GM21786 (cell line): Measurements from ENCODE around the gene TBC1D14.

Experiments
- ATAC-seq: cut with Tn5 transposase; IDR thresholded peaks from one replicate; pipeline ENCODE4 v1.9.1; 2021; ENCODE audit not compliant: unreplicated experiment

TBC1D14 gene

GRCh38 chr4:6909113-6909969 lies at the start of gene TBC1D14:
TBC1D14 (plus strand) TSS chr4:6909826; CDS start chr4:6923390, 13,564 bp downstream.
- peak; percentile 85 for ATAC-seq

GRCh38 chr4:6868386-6868785 lies 41.2 kb upstream of the TBC1D14 start:
- ATAC-seq = no peak

- ATAC-seq = no peak
These were observed 39.7 kb upstream of the TBC1D14 start for GRCh38 chr4:6869944-6870343.

GRCh38 chr4:6873291-6873690 lies 36.3 kb upstream of the TBC1D14 start:
- ATAC-seq = no peak

- no peak for ATAC-seq
These were observed 35.7 kb upstream of the TBC1D14 start for GRCh38 chr4:6873792-6874461.

- no peak for ATAC-seq
These were observed 34.6 kb upstream of the TBC1D14 start for GRCh38 chr4:6874981-6875380.

- no peak for ATAC-seq
These were observed 34.2 kb upstream of the TBC1D14 start for GRCh38 chr4:6875431-6875831.

GRCh38 chr4:6876440-6876839 lies 33.2 kb upstream of the TBC1D14 start:
- no peak for ATAC-seq

- ATAC-seq = no peak
These were observed 32.6 kb upstream of the TBC1D14 start for GRCh38 chr4:6877067-6877466.

- ATAC-seq = no peak
These were observed 31.1 kb upstream of the TBC1D14 start for GRCh38 chr4:6878451-6879059.

GRCh38 chr4:6880691-6881090 lies 28.9 kb upstream of the TBC1D14 start:
- no peak for ATAC-seq

GRCh38 chr4:6881908-6882307 lies 27.7 kb upstream of the TBC1D14 start:
- ATAC-seq = no peak

- no peak for ATAC-seq
These were observed 25.2 kb upstream of the TBC1D14 start for GRCh38 chr4:6884341-6884870.

- no peak for ATAC-seq
These were observed 23.6 kb upstream of the TBC1D14 start for GRCh38 chr4:6885953-6886557.

GRCh38 chr4:6886886-6887285 lies 22.7 kb upstream of the TBC1D14 start:
- ATAC-seq = no peak

- no peak for ATAC-seq
These were observed 21.8 kb upstream of the TBC1D14 start for GRCh38 chr4:6887591-6888371.

- no peak for ATAC-seq
These were observed 21.0 kb upstream of the TBC1D14 start for GRCh38 chr4:6888506-6889071.

- no peak for ATAC-seq
These were observed 20.4 kb upstream of the TBC1D14 start for GRCh38 chr4:6889101-6889735.

- no peak for ATAC-seq
These were observed 19.8 kb upstream of the TBC1D14 start for GRCh38 chr4:6889736-6890324.
